Kidney tubule cell (primary cell): ENCODE results near the gene GIPC3.
"Not testable (repeated sequence)": the region's sequence is repeated elsewhere in the genome, so short reads cannot be mapped to it uniquely, and the experiment has no call there.

Experiments
- DNase-seq: peaks from one replicate; pipeline ENCODE4 v3.0.0-alpha.2; 2018; ENCODE audit warnings: low spot score

Gene GIPC3

DNA sequence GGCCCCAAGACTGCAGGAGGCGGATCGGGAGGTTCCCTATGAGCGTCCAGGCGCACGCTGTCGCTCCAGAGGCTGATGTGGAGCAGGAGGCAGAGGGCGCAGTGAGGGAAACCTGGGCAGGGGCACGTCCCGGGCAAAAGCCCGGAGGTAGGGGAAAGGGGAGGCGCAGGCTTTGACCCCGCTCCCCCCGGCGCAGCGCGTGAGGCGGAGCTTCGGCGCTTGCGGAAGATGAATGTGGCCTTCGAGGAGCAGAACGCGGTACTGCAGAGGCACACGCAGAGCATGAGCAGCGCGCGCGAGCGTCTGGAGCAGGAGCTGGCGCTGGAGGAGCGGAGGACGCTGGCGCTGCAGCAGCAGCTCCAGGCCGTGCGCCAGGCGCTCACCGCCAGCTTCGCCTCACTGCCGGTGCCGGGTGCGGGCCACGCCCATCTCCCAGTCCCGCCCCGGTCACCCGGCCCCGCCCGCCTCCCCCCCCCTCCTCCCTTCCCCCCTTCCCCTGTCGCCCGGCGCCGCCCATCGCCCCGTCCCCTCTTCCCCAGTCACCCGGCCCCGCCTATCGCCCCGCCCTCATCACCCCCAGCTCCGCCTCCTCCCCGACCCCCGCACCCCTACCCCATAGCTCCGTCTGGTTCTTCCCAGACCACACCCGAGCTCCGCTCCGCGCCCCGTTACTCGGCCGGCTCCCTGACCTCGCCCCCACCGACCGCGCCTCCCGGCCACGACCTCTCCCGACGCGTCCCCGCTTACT lies 8.4 kb upstream of the GIPC3 start:
- no peak for DNase-seq

DNA sequence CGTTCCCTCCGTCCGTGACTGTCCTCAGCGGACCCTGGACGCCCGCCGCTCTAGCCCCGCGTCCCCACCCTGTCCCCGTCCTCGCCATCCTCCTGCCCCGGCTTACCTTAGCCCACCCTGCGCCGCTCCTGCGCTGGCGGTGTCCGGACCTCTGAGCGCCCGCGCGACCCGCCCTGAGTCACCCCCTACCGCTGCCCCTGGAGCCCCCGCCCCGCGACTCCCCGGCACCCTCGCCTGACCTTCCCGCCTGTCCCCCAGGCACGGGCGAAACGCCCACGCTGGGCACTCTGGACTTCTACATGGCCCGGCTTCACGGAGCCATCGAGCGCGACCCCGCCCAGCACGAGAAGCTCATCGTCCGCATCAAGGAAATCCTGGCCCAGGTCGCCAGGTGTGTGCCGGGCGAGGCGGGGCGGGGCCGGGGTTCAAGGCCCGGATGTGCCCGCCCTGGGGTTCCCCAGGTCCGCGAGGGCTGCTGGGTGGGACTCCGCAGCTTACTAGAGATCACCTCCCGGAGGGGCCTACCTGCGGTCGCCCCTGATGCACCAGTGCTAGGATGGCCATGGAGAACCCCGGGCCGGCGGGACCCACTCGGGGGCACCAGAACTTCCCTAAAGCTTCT lies 7.4 kb upstream of the GIPC3 start:
- no peak for DNase-seq

DNA sequence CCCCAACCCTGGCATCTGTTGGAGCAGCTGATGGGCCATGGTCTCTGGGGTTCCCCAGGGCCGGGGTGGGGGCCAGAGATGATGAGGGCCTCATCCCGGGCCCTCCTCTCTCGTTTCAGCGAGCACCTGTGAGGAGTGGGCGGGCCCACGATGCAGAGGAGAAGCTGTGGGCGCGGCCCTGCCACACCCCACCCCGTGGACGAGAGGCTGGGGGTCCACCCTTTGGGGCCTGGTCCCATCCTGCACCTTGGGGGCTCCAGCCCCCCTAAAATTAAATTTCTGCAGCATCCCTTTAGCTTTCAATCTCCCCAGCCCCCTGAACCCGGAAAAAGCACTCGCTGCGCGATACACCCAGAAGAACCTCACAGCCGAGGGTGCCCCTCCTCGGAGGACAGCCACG lies 6.9 kb upstream of the GIPC3 start:
- DNase-seq = no peak

DNA sequence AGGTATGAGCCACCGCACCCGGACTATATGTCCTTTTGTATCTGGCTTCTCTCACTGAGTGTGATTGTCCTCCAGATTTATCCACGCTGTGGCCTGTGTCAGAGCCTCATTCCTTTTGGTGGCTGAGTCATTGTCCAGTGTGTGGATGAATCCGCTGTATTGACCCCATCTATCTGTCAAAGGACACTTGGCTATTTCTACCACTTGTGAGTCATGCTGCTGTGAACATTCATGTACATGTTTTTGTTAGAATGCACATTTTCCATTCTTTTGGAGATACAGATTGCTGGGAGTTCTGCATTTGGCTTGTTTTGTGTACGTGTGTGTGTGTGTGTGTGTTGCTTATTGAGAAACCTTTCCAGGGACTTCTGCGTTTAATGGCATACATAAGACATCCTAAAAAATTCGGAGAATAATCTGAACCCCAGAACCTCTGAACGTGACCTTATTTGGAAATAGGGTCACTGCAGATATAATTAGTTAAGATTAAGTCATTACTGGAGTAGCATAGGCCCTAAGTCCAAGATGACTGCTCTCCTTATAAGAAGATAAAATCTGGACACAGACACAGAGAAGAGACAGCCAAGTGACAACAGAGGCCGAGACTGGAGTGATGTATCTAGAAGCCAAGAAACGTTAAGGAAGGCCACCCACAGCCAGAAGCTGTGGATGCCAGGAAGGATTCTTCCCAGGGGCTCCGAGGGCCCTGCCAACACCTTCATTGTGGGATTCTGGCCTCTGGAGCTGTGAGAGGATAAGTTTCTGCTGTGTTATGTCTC lies 4.9 kb upstream of the GIPC3 start:
- peak; percentile 73 for DNase-seq

DNA sequence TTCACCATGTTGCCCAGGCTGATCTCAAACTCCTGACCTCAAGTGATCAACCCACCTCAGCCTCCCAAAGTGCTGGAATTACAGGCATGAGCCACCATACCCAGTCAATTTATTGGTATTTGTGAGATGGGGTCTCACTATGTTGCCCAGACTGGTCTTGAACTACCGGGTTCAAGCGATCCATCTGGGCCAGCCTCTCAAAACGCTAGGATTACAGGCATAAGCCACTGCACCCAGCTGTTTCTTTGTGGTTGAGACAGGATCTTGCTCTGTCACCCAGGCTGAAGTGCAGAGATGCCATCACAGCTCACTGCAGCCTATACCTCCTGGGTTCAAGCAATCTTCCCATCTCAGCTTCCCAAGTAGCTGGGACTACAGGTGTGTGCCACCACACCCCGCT lies 3.5 kb upstream of the GIPC3 start:
- DNase-seq = not testable (repeated sequence)

DNA sequence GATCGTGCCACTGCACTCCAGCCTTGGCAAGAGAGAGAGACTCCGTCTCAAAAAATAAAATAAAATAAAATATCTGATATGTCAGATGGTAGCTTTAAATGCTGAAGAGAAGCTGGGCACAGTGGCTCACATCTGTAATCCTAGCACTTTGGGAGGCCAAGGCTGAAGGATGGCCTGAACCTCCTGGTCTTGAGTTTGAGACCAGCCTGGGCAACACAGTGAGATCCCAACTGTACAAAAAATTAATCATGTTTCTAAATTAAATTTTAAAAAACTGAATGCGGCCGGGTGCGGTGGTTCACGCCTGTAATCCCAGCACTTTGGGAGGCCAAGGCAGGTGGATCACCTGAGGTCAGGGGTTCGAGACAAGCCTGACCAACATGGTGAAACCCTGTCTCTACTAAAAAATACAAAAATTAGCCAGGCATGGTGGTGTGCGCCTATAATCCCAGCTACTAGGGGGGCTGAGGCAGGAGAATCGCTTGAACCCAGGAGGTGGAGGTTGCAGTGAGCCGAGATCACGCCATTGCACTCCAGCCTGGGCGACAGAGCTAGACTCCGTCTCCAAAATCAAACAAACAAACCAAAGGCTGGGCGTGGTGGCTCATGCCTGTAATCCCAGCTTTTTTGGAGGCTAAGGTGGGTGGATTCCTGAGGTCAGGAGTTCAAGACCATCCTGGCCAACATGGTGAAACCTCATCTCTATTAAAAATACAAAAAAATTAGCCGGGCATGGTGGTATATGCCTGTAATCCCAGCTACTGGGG lies 1.1 kb upstream of the GIPC3 start:
- not testable (repeated sequence) for DNase-seq

DNA sequence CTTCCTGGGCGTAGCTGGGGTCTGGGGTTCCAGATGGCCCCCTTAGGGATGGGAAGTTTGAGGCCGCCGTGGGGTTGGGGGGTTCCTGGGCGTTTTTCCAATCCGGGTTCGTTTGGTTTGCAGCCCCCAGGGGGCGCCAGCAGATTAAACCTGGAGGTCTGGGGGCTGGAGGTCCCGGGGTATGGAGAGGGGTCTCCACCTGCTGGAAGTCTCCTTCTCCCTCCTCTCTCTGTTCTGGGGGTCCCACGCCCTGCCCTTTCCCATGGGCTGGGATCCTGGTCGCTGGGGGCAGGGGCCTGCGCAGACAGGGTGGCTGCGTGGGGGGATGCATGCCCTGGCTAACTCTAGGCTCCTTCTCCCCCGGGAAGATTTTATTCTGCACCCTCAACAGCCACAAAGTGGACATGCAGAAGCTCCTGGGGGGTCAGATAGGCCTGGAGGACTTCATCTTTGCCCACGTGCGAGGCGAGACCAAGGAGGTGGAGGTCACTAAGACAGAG lies 899 bp downstream of the GIPC3 start:
- DNase-seq = no peak

DNA sequence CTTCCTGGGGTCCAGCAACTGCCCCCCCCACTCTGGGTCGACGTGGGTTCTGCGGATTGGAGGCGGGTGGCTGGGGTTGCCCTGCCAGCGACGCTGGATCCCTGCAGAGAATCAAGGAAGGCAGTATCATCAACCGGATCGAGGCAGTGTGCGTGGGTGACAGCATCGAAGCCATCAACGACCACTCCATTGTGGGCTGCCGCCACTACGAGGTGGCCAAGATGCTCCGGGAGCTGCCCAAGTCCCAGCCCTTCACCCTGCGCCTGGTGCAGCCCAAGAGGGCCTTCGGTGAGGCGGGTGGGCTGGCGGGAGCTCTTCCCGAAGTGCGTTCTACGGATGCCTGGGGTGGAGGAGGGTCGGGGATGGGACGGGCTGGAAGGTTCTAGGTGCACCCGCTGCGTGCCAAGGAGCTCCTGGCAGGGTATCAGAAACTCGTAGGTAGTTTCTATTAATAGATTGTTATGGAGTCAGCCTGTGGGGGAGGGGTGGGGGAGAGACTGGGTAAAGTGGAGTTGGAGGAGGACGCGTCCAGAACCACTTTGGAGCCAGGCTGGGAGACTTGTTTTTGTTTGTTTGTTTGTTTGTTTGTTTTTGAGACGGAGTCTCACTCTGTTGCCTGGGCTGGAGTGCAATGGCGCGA lies 1.5 kb downstream of the GIPC3 start:
- no peak for DNase-seq

DNA sequence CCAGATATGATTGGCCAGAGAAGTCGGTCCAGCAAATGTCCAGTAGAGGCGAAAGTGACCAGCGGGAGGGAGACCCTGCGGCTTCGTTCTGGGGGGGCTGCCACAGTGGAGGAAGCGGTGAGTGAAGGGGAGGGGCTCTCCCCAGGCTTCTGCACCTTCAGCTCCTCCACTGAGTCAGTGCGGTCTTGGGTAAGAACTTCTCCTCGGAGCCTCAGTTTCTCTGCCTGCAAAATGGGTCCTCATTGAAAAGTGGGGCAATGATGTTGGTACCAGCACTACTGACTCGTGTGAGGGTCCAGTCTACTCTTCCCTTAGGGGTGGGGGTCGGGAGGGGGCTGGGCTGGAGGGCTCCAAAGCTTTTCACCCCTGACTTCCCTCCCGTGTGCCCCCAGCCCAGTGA lies 4.2 kb downstream of the GIPC3 start:
- no peak for DNase-seq

DNA sequence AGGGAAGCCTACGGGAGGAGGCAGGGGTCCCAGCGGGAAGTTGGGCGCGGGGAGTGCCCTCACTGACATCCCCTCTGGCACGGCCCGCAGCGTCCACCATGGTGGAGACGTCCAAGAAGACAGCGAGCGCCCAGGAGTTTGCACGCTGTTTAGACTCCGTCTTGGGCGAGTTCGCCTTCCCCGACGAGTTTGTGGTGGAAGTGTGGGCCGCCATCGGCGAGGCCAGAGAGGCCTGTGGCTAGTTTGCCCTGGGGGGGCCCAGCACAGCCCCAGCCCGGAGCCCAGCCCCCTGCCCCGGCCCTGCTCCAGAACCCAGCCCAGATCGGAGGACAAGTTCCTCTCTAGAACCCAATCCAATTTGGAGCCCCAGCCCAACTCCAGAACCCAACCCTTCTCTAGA lies 4.7 kb downstream of the GIPC3 start:
- no peak for DNase-seq

DNA sequence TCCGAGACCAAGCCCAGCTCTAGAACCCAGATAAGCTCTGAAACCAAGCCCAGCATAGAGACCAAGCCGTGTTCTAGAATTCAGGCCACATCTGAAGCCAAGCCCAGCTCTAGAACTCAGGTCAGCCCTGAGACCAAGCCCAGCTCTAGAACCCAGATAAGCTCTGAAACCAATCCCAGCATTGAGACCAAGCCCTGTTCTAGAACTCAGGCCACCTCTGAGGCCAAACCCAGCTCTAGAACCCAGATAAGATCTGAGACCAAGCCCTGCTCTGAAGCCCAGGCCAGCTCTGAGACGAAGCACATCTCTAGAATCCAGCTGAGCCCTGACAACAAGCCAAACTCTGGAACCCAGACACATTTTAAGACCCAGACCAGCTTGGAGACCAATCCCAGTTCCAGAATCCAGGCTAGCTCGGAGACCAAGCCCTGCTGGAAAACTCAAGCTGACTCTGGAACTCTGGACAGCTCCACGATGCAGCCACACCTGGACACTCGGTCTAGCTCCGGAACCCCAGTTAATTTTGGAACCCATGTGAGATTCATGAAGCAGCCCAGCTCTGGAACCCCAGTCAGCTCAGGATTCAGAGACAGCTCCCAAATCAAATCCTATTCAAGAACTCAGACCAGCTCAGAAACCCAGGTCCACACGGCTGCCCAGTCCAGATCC lies 5.8 kb downstream of the GIPC3 start:
- no peak for DNase-seq

DNA sequence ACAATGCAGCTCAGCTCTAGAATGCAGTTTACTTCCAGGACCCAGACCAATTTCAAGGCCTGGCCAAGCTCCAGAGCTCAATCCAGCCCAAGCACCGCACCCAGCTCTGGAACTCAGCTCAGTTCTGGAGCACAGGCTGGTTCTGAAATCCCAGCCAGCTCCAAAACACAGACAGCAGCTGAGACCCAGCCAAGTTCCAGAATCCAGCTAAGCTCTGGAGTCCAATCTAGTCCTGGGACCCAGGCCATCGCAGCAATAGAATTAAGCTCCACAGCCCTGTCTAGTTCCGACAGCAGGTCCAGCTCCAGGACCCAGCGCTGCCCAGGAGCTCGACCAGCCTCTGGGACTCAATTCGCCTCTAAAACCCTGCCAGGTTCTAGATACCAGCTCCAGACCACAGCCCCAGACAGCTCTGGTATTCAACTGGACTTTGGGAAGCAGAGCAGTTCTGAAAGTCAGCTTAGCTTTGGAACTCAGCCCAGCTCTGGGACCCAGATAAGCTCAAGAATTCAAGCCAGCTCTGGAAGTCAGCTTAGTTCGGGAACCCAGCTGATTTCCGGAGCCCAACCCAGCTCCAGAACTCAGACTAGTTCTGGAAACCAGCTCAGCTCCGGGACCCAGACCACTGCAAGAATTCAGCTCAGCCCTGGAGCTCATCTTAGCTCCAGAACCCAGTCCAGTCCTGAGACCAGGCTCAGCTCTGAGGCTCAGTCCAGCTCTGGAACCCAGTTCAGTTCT lies 6.8 kb downstream of the GIPC3 start:
- no peak for DNase-seq

DNA sequence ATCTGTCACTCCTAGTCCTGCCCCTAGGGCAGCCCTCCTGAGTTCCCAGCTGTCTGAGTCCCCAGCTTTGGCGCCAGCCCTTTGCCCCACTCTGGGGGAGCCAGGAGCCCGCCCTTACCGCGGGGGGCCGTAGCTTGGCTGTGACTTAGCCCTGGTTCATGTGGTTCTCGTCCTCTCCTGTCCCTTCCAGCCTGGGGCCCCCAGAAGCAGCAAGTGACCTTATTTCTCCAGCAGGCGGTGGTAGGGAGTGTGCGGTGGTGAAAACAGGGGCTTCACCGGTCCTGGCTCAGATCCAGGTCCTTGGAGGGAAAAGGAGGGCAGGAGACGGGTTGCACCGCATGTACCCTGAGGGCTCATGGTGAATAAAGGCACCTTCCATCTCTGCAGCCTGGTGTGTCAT lies 7.9 kb downstream of the GIPC3 start:
- no peak for DNase-seq

DNA sequence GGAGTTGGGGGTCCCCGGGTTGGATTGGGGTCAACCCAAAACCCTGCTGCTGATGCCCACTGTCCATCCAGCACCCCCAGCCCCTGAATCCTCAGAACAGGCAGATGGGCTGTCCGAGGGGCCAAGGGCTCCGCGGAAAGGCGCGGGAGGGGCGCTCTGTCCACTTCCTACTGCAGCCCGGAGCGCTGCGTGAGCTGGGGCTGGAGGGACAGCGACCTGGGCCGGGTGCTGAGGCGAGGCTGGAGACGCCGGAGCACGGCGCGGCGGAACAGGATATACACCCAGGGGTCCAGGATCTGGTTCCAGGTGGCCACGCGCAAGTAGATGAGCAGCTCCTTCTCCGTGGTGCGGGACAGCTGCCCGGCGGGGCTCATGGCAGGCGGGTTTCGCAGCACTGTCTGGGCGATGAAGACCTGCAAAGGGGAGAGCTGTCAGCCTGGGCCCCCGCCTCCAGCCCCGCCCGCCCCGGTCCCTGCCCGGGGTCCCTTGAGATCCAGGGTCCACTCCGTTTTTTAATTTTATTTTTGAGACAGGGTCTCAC lies 10.3 kb downstream of the GIPC3 start:
- no peak for DNase-seq

DNA sequence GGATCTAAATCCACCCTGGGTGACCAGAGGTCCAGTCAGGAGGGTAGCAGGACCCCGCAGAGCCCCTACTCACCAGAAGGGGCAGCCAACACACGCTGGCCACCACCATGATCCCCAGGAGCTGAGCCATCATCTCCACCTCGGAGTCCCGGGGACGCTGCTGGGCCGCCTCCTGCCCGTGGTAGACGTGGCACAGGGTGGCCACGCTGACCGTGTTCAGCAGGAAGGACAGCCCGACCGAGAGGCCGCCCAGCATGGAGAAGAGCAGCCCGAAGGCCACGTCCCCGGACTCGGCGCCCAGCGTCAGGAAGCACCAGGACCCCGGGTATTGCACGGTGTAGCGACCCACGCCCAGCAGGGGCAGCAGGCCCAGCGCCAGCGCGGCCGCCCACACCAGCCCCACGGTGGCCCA lies 14.5 kb downstream of the GIPC3 start:
- no peak for DNase-seq

DNA sequence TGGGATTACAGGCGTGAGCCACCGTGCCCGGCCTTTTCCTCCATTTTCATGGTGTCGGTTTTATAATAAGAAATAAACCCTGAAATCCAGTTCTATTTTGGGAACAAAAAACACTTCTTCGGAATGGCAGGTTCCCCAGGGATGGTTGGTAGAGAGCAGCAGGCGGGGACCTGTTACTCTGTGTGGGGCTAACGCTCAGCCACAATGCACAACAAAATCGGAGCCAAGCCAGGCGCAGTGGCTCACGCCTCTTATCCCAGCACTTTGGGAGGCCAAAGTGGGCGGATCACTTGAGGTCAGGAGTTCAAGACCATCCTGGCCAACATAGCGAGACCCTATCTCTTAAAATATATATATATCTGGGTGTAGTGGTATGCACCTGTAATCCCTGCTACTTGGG lies 15.7 kb downstream of the GIPC3 start:
- no peak for DNase-seq

DNA sequence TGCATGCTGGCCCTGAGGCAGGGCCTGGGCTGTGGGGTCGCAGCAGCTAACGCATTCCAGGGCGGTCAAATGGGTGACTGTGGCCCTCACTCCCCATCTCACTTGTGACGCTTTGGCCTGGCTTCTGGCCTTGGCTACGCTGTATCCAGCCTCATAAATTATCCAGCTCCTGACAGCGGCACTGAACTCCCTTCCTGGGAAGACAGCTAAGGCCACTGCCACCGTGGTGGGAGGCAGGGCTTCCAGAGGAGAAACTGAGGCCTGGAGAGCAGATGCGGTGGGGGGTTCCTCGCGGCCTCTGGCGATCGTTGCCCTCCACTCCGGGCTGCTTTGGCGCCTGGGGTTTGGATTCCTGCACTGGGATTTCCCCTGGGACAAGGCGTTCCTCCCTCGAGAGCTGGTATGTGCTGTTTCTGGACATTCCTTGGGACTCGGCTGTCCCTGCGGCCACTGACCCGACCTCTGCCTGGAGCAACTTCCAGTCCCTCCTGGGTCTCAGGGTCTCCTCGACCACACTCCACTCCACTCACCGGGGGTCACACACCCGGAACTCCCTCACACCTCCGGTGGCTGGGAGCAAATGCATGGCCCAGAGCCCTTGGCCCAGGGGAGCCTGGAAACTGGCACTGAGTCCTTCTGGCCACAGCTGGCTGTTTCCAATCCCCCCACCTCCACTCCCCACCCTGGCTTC lies 18.0 kb downstream of the GIPC3 start:
- peak; percentile 42 for DNase-seq

DNA sequence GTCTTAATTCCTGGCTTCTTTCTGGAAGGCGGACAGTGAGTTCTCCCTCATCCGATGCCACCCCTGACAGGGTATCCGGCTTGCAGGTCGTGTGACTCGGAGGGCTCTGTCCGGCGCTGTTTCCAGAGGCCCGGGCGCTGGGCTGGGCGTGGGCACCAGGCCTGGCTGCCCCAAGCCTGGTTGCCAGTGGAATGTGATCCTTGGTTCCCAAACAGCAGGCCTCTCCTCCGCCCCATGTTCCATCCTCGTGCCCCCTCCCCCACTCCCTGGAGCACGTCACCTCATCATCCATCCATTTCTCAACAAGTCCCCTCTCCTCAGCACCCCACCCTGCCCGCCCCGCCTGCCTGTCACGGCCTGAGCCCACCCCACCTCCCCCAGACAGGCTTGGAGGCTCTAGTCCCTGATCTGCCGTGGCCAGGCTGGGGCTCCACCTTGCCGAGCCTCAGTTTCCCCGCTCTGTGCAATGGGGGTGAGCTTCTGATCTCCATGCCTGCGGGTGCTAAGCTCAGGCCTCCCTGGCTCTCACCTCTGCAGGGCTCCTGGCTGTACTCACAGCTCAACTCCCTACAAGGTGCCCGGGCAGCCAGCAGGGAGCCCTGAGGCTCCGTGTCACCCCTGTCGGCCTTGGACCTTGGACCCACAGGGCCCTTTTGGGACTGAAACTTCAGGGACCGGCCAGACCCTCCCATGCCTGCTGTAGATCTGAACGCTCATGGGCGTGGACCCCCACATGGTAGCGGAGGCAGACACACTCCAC lies 19.1 kb downstream of the GIPC3 start:
- DNase-seq = no peak

DNA sequence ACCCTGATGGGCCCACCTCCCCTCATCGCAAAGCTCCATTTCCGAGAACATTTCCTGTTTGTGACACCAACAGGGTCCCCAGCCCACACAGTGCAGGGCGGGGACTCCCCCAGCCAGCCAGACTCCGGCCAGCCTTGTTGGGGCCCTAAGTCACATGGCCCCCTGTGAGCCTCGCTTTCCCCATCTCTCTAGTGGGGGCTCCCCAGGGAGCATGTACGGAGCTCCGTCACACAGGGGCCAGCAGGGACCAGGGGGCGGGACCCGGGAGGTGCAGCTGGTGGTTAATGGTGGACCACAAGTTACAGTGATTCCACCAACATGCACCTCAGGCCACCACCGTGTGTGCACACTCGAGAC lies 19.7 kb downstream of the GIPC3 start:
- DNase-seq = no peak
